Measurements from ENCODE around the gene PARP1.
"Not testable (repeated sequence)": the region's sequence is repeated elsewhere in the genome, so short reads cannot be mapped to it uniquely, and the experiment has no call there.

Gene PARP1

GRCh38 chr1:226407497-226408284 lies at the start of gene PARP1:
Gene PARP1, minus strand, starts transcription at chr1:226408093. Its CDS starts 164 bp downstream, at chr1:226407929.
- DNase-seq = peak; percentile 90 to 93

GRCh38 chr1:226457307-226457712 lies 49.4 kb upstream of the PARP1 start:
- DNase-seq = peak; percentile 49 to 66

- DNase-seq = no peak
Observed at GRCh38 chr1:226455843-226456242, 48.0 kb upstream of the PARP1 start.

- DNase-seq = no peak
Observed at GRCh38 chr1:226454349-226454748, 46.5 kb upstream of the PARP1 start.

GRCh38 chr1:226453015-226453704 lies 45.3 kb upstream of the PARP1 start:
- no peak for DNase-seq

GRCh38 chr1:226450688-226451087 lies 42.8 kb upstream of the PARP1 start:
- DNase-seq = no peak

- DNase-seq = no peak
Observed at GRCh38 chr1:226449823-226450222, 41.9 kb upstream of the PARP1 start.

GRCh38 chr1:226447932-226448665 lies 40.2 kb upstream of the PARP1 start:
- no peak for DNase-seq

- DNase-seq = no peak
Observed at GRCh38 chr1:226446094-226446493, 38.2 kb upstream of the PARP1 start.

GRCh38 chr1:226444901-226445300 lies 37.0 kb upstream of the PARP1 start:
- DNase-seq = peak; percentile 60 to 70

GRCh38 chr1:226443439-226443838 lies 35.5 kb upstream of the PARP1 start:
- DNase-seq = no peak

- DNase-seq = no peak
Observed at GRCh38 chr1:226443033-226443432, 35.1 kb upstream of the PARP1 start.

- no peak for DNase-seq
Observed at GRCh38 chr1:226441629-226442028, 33.7 kb upstream of the PARP1 start.

- DNase-seq = no peak
Observed at GRCh38 chr1:226440512-226440911, 32.6 kb upstream of the PARP1 start.

GRCh38 chr1:226438007-226438406 lies 30.1 kb upstream of the PARP1 start:
- peak in 1 of 2 donors; percentile 19 for DNase-seq

- DNase-seq = peak in 1 of 2 donors; percentile 64
Observed at GRCh38 chr1:226436855-226437491, 29.1 kb upstream of the PARP1 start.

GRCh38 chr1:226436472-226436854 lies 28.6 kb upstream of the PARP1 start:
- DNase-seq = no peak

- DNase-seq = no peak
Observed at GRCh38 chr1:226433341-226433720, 25.4 kb upstream of the PARP1 start.

- no peak for DNase-seq
Observed at GRCh38 chr1:226432586-226433340, 24.9 kb upstream of the PARP1 start.

GRCh38 chr1:226431898-226432297 lies 24.0 kb upstream of the PARP1 start:
- not testable (repeated sequence) for DNase-seq

- no peak for DNase-seq
Observed at GRCh38 chr1:226429858-226430715, 22.2 kb upstream of the PARP1 start.
